NCI-H748 (cell line): Measurements from ENCODE around the gene NTRK2.

ENCODE experiments used
- DNase-seq: peaks from one replicate; lab custom pipeline; 2025; ENCODE audit not compliant: unreplicated experiment; lab: John Stamatoyannopoulos, UW

Gene NTRK2

GRCh38 chr9:84845956-84846900 lies 176.7 kb downstream of the NTRK2 start:
- DNase-seq = peak; percentile 6

GRCh38 chr9:84846906-84847305 lies 177.4 kb downstream of the NTRK2 start:
- peak; percentile 94 for DNase-seq

GRCh38 chr9:84849049-84849448 lies 179.5 kb downstream of the NTRK2 start:
- DNase-seq = no peak

GRCh38 chr9:84850830-84851392 lies 181.4 kb downstream of the NTRK2 start:
- peak; percentile 25 for DNase-seq

- peak; percentile 91 for DNase-seq
These were observed 182.5 kb downstream of the NTRK2 start for GRCh38 chr9:84851935-84852585.

GRCh38 chr9:84852617-84853301 lies 183.2 kb downstream of the NTRK2 start:
- no peak for DNase-seq

GRCh38 chr9:84856181-84856632 lies 186.7 kb downstream of the NTRK2 start:
- no peak for DNase-seq

GRCh38 chr9:84857211-84857610 lies 187.7 kb downstream of the NTRK2 start:
- DNase-seq = no peak

GRCh38 chr9:84858364-84858763 lies 188.8 kb downstream of the NTRK2 start:
- DNase-seq = no peak

- DNase-seq = no peak
These were observed 191.0 kb downstream of the NTRK2 start for GRCh38 chr9:84860249-84861115.

GRCh38 chr9:84861455-84861854 lies 191.9 kb downstream of the NTRK2 start:
- DNase-seq = no peak

GRCh38 chr9:84862308-84862707 lies 192.8 kb downstream of the NTRK2 start:
- no peak for DNase-seq

GRCh38 chr9:84862810-84863287 lies 193.3 kb downstream of the NTRK2 start:
- DNase-seq = no peak

GRCh38 chr9:84863372-84863771 lies 193.8 kb downstream of the NTRK2 start:
- DNase-seq = no peak

GRCh38 chr9:84866396-84867175 lies 197.1 kb downstream of the NTRK2 start:
- DNase-seq = no peak

GRCh38 chr9:84867186-84867585 lies 197.7 kb downstream of the NTRK2 start:
- no peak for DNase-seq

- no peak for DNase-seq
These were observed 199.6 kb downstream of the NTRK2 start for GRCh38 chr9:84869091-84869490.

- no peak for DNase-seq
These were observed 202.5 kb downstream of the NTRK2 start for GRCh38 chr9:84871983-84872382.

- peak; percentile 98 for DNase-seq
These were observed 204.5 kb downstream of the NTRK2 start for GRCh38 chr9:84874022-84874421.
